Skeletal muscle cell (primary cell): ENCODE measurements around the gene CERS1.

ENCODE experiments used
- DNase-seq: peaks from one replicate; pipeline ENCODE4 v3.0.0-alpha.2; 2010; ENCODE audit warnings: low read depth
- H3K4me3 ChIP-seq: 2 replicates; pipeline ENCODE4 v1.5.1; 2011; ENCODE audit warnings: low read depth, mild to moderate bottlenecking, control low read depth, low read length, moderate library complexity

CERS1 gene

GRCh38 chr19:18878858-18879578 lies 16.9 kb downstream of the CERS1 start:
- DNase-seq: no peak
- H3K4me3 ChIP-seq: no peak overlapping the region

- H3K4me3 ChIP-seq: no peak overlapping the region
- no peak for DNase-seq
Measured at GRCh38 chr19:18878058-18878797, 17.7 kb downstream of the CERS1 start.

- H3K4me3 ChIP-seq: no peak overlapping the region
- no peak for DNase-seq
Measured at GRCh38 chr19:18876865-18877264, 19.1 kb downstream of the CERS1 start.

DNA sequence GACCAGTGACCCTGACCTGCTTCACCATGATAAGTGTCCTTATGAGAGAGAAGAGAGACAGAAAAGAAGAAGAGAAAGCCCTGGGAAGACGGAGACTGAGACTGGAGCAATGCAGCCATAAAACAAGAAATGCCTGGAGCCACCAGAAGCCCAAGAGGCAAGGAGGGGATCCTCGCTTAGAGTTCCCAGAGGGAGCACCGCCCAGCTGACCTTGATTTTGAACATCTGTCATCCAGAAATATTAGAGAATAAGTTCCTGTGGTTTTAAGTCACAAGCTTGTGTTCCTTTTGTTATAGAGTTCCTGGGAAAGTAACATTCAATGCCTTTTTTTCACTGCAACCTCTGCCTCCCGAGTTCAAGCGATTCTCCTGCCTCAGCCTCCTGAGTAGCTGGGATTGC lies 20.2 kb downstream of the CERS1 start:
- no peak for DNase-seq
- H3K4me3 ChIP-seq: no peak overlapping the region

DNA sequence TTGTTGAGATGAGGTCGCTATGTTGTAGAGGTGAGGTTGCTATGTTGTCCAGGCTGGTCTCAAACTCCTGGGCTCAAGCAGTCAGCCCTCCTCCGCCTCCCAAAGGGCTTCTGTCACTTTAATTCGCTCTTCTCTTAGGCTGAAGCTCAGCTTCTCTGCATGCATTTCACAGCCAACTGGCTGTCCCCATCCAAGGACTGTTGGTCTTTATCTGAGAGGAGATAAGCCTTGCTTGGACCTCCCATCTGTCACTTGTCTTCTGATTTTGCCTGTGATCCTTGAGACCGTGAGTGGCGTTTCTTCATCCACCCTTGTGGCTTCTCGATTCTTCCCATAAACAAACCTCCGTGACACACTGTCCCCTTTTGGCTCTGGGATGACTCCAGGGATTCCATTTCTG lies 24.4 kb downstream of the CERS1 start:
- no peak for DNase-seq
- no peak overlapping the region for H3K4me3 ChIP-seq

- no peak for DNase-seq
- no peak overlapping the region for H3K4me3 ChIP-seq
Measured at GRCh38 chr19:18870531-18871172, 25.3 kb downstream of the CERS1 start.

DNA sequence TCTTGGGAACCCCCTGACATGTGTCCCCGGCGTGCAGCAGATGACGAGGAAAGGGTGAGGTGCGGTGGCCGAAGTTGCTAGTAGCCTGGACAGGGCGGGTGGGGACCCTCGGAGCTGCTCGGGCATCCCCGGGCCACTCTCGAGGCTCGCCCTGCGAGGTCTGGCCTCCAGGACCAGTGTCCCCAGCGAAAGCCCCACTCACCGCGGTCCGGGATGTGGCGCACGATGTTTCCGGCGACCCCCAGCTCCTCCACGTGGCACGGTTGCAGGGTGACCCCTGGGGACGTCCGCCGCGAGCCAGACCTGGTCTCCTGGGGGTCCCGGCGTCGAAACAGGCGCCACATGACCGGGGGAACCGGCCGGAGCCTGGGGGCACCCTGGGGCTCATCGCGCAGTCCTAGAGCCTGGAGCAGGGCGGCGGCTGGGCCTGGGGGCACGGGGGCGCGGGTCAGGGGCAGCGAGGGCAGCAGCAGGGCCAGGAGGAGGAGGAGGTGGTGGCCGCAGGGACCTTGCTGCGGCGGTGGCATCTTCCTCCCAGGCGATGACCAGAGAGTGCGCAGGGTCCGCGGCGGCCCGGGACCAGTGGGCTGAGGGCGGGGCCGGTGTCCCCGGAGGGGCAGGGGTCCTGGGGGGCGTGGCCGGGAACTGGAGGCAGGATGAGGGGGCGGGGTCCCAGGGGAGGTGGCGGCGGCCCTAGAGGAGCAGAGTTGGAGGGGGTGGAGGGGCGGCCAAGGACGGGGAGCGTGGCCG lies 26.0 kb downstream of the CERS1 start:
- DNase-seq: no peak
- no peak overlapping the region for H3K4me3 ChIP-seq

DNA sequence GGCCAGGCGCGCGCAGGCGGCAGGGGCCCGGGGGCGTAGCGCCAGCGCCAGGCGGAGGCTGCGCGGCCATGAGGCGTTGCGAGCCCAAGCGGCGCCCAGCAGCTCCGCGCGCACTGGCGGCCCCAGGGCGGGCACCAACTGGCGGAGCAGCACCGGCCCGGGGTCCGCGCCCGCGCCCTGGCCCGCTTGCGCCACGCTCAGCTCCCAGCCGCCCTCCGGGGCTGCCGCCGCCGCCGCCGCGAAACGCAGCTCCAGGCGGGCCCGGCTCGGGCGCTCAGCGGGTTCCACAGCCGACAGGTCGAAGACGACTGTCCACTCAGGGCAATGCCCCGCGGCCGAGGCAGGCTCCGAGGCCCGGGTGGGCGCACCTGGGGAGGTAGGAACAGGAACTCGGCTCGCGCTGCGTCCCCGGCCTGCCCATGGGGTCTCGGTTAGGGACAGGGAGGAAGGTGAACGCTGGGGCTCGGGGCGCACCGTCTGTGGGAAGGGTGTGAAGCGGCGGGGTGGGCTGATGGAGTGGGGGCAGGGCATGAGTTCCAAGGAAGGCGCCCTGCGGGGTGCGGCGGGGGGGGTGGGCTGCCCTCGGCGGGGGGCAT lies 26.8 kb downstream of the CERS1 start:
- no peak overlapping the region for H3K4me3 ChIP-seq
- DNase-seq: no peak

GRCh38 chr19:18868380-18869022 lies 27.5 kb downstream of the CERS1 start:
- DNase-seq: no peak
- H3K4me3 ChIP-seq: no peak overlapping the region

DNA sequence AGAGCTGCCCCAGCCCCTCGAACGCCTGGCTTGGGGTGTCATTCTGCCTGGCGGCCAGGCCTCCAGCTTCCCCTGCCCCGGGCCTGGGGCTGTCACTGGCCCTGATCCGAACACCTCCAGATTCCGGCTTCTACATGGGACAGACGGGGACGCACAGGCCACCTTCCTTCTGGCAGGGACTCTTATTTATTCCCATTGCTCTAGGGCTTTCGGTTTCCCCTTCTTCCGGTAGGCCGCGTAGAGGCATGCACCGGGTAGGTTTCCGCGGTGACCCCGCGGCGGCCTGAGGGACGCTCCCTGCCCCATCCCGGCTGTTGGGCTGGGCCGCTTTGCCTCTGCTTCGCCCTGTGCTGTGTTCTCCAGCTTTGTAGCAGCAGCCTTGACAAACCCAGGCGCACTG lies 28.2 kb downstream of the CERS1 start:
- no peak for DNase-seq
- H3K4me3 ChIP-seq: no peak overlapping the region

DNA sequence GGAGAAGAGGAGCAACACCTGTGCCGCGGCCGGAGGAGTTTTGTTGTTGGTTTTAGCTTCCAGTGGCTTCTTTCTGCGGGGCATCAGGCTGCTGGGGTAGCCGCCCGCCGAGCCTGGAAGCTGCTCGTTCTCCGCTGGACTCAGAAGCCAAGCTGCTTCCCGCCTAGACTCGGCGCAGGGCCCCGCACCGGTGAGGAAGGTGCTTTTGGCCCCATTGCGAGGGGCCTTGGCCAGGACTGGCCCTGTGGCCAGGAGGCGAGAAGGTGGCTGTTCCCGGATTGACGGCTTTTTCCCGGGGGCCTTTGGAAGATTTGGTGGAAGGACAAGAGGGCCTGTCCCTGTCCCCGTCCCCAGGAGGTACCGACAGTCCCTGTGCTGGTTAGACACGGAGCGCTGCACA lies 28.8 kb downstream of the CERS1 start:
- DNase-seq: no peak
- no peak overlapping the region for H3K4me3 ChIP-seq

DNA sequence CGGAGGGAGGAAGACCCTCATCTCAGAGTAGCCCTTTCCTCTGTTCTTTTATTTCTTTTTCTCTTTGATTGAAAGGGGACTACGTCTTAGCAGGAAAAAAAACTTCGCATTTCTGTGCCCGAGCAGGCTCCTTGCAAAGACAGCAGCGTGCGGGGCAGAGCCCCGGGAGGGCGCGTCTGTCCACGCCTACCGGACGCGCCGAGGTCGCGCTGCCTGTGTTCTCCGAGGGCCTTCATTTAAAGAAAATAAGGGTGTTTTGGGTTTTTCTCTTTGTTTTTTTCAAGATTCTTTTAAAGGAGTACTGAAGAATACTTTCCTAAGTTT lies 29.2 kb downstream of the CERS1 start:
- H3K4me3 ChIP-seq: no peak overlapping the region
- DNase-seq: no peak

DNA sequence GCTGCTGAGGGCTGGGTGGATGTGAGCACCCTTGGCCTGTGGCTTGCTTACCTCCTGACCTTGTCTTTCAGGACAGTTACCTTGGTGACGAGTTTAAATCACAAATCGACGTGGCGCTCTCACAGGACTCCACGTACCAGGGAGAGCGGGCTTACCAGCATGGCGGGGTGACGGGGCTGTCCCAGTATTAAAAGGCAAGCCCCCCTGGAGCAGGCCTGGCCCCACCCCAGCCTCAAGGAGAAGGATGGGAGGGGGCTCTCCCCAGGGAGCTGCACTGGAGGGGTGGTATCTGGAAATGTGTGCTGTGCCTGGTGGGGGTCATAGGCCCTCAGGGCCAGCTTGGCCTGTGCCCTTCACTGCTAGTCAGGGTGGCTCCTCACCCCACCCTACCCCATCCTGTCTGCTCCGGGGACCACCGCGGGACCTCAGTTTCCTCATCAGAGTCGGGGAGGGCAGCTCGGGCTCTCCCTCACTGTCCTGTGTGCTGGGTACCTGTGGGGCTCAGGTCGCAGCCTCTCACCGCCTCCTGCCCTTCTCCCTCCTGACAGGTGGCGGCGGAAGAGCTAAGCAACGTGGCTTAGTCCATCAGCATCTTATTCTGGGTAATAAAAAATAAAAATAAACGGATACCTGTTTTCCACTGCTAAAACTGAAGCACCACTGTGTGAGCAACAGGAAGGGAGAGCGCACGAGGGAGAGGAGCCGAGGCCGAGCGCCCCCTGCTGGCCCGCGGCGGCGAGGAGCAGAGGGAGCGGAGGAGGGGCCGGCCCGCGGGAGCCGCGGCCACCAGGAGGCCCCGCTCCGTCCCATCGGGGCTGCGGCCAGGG lies 29.8 kb downstream of the CERS1 start:
- H3K4me3 ChIP-seq: no peak overlapping the region
- no peak for DNase-seq

- H3K4me3 ChIP-seq: no peak overlapping the region
- no peak for DNase-seq
Measured at GRCh38 chr19:18865106-18865972, 30.6 kb downstream of the CERS1 start.

- no peak overlapping the region for H3K4me3 ChIP-seq
- DNase-seq: no peak
Measured at GRCh38 chr19:18863843-18864362, 32.1 kb downstream of the CERS1 start.

DNA sequence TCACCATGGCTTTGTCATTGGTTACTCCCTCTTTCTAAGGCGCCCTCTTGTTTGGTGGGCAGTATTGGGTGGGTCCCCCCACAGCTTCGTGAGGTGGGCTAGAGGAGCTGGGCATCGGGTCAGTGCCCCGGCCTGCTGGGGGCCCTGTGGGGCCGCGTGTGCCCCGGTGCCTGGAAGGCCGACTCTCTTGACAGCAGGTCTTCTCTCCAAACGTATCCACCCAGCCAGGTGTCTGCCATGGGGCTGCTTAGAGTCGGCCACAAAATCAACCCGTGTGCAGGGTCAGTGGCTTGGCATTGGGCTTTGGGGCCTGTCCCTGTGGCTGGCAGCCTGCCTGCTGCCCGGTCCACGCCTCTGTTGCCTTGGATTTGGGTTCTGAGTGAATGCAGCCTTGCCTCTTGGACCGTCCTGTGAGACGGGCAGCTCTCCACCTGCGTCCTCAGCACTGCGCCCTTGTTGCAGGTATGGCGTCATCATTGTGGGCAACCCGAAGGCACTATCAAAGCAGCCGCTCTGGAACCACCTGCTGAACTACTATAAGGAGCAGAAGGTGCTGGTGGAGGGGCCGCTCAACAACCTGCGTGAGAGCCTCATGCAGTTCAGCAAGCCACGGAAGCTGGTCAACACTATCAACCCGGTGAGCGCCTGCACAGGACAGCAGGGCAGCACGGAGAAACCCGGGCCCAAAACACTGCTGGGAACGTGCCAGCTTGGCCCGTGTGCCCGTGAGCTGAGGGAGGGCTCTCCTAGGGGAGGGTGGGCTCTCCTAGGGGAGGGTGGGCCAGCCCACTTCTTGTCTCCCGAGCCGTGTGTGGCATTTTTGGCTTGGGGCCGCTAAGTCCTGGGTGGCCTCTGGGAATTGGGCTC lies 32.7 kb downstream of the CERS1 start:
- H3K4me3 ChIP-seq: no peak overlapping the region
- DNase-seq: no peak

- H3K4me3 ChIP-seq: no peak overlapping the region
- no peak for DNase-seq
Measured at GRCh38 chr19:18861917-18862316, 34.0 kb downstream of the CERS1 start.
